Endodermal cell (in vitro differentiated cells): ENCODE measurements around the gene PAFAH1B1. TPM values are rescaled to one million over a fixed set of nuclear protein-coding genes. Genes with fewer than 3 reads are reported as not detected.
"Not testable (repeated sequence)": the region's sequence is repeated elsewhere in the genome, so short reads cannot be mapped to it uniquely, and the experiment has no call there.

Experiments used
- DNase-seq: peaks from one replicate; pipeline ENCODE4 v3.0.0-alpha.2; 2017
- H3K27ac ChIP-seq: 2 replicates; pipeline ENCODE4 v1.5.1; 2013; ENCODE audit warnings: mild to moderate bottlenecking, low read depth, low read length, moderate library complexity
- H3K27me3 ChIP-seq: 2 replicates; pipeline ENCODE4 v1.6.1; 2013; ENCODE audit warnings: mild to moderate bottlenecking, low read length, moderate library complexity; ENCODE audit not compliant: insufficient read depth, control insufficient read depth, poor library complexity, severe bottlenecking
- H3K36me3 ChIP-seq: 2 replicates; pipeline ENCODE4 v1.7.0; 2013; ENCODE audit warnings: mild to moderate bottlenecking, low read length, moderate library complexity; ENCODE audit not compliant: control insufficient read depth, insufficient read depth
- H3K4me1 ChIP-seq: one replicate; pipeline ENCODE4 v1.7.0; 2013; ENCODE audit warnings: low read length; ENCODE audit not compliant: control insufficient read depth, insufficient read depth
- H3K4me3 ChIP-seq: 2 replicates; pipeline ENCODE4 v1.5.1; 2013; ENCODE audit warnings: mild to moderate bottlenecking, low read length, moderate library complexity
- H3K9ac ChIP-seq: 2 replicates; pipeline ENCODE4 v1.6.1; 2013; ENCODE audit warnings: mild to moderate bottlenecking, low read length, moderate library complexity; ENCODE audit not compliant: poor library complexity, severe bottlenecking; ENCODE audit errors: extremely low read depth
- H3K9me3 ChIP-seq: 2 replicates; pipeline ENCODE4 v1.6.1; 2013; ENCODE audit warnings: mild to moderate bottlenecking, low read length, moderate library complexity; ENCODE audit not compliant: control insufficient read depth
- H3K27ac Mint-ChIP-seq: 2 replicates; pipeline ENCODE4 v1.8.0; 2020; ENCODE audit warnings: mixed read lengths
- H3K27me3 Mint-ChIP-seq: 2 replicates; pipeline ENCODE4 v1.8.0; 2021; ENCODE audit warnings: mild to moderate bottlenecking, mixed read lengths; ENCODE audit not compliant: insufficient read depth
- H3K36me3 Mint-ChIP-seq: 2 replicates; pipeline ENCODE4 v1.8.0; 2020; ENCODE audit warnings: low read depth, mixed read lengths
- H3K4me1 Mint-ChIP-seq: 2 replicates; pipeline ENCODE4 v1.8.0; 2020; ENCODE audit warnings: mixed read lengths
- H3K4me3 Mint-ChIP-seq: 2 replicates; pipeline ENCODE4 v1.8.0; 2020; ENCODE audit warnings: mild to moderate bottlenecking, moderate library complexity, mixed read lengths
- H3K9me3 Mint-ChIP-seq: 2 replicates; pipeline ENCODE4 v1.8.0; 2020; ENCODE audit warnings: mild to moderate bottlenecking, mixed read lengths
- WGBS, 2 experiments: methylation state at CpG; one replicate each; pipeline versions ENCODE4 v1.1.5 to v1.1.7; 2013; ENCODE audit warnings: missing lambda C conversion rate in 2 of 2, mixed read lengths in 1 of 2; ENCODE audit not compliant: insufficient coverage in 1 of 2, insufficient read length in 1 of 2; 5-methylcytosine and 5-hydroxymethylcytosine counted together
- total RNA-seq, 2 donors: library from RNA; stranded (reverse); fragmentation: NEBNext Ultra II Directional in 1 of 2; extraction: Animal tissue kit (Norgen Biotek cat#: 25700) in 1 of 2; gene quantifications; 2 replicates in 1 of 2; 3 replicates in 1 of 2; pipeline ENCODE4 v1.2.1, GENCODE V29; 2021
- TF ChIP-seq, protein P1 (sequence below): fragments of 200-600 bp; sonication (generic); conservative IDR thresholded peaks from 2 replicates; pipeline ENCODE4 v1.5.0; 2021; ENCODE audit warnings: antibody characterized with exemption, mild to moderate bottlenecking

The PAFAH1B1 gene
- total RNA-seq, 2 donors from 2014 or later: 157 to 200 TPM

DNA sequence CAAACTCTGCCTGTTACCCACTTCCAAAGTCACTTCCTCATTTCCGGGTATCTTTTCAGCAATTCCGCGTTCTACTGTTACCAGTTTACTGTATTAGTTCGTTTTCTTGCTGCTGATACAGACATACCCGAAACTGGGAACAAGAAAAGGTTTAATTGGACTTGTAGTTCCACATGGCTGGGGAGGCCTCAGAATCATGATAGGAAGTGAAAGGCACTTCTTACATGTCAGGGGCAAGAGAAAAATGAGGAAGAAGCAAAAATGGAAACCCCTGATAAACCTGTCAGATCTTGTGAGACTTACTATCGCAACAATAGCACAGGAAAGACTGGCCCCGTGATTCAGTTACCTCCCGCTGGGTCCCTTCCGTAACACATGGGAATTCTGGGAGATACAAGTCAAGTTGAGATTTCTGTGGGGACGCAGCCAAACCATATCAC, 30.9 kb downstream of the PAFAH1B1 start:
- Mint-ChIP-seq H3K36me3 (peaks cover 42% of the 10 kb centered on the region), H3K27me3 (no peaks in the 10 kb centered on the region), H3K4me3 (no peak overlapping the region), H3K9me3 (peaks cover 36% of the 10 kb centered on the region), H3K4me1 (peaks cover 40% of the 10 kb centered on the region), H3K27ac (peak overlapping the region; percentile 64)
- Histone ChIP-seq H3K27ac (no peak overlapping the region), H3K27me3 (no peaks in the 10 kb centered on the region), H3K9me3 (peaks cover 24% of the 10 kb centered on the region), H3K4me3 (peak overlapping the region; percentile 29), H3K9ac (no peak overlapping the region), H3K36me3 (peaks cover 55% of the 10 kb centered on the region), H3K4me1 (no peaks in the 10 kb centered on the region)
- peak; percentile 70 for DNase-seq
- TF ChIP-seq, protein P1, sequence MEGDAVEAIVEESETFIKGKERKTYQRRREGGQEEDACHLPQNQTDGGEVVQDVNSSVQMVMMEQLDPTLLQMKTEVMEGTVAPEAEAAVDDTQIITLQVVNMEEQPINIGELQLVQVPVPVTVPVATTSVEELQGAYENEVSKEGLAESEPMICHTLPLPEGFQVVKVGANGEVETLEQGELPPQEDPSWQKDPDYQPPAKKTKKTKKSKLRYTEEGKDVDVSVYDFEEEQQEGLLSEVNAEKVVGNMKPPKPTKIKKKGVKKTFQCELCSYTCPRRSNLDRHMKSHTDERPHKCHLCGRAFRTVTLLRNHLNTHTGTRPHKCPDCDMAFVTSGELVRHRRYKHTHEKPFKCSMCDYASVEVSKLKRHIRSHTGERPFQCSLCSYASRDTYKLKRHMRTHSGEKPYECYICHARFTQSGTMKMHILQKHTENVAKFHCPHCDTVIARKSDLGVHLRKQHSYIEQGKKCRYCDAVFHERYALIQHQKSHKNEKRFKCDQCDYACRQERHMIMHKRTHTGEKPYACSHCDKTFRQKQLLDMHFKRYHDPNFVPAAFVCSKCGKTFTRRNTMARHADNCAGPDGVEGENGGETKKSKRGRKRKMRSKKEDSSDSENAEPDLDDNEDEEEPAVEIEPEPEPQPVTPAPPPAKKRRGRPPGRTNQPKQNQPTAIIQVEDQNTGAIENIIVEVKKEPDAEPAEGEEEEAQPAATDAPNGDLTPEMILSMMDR: no peak
- WGBS, 2 experiments: 89 to 90% methylated on average over 10 of the region's 10 CpGs

DNA sequence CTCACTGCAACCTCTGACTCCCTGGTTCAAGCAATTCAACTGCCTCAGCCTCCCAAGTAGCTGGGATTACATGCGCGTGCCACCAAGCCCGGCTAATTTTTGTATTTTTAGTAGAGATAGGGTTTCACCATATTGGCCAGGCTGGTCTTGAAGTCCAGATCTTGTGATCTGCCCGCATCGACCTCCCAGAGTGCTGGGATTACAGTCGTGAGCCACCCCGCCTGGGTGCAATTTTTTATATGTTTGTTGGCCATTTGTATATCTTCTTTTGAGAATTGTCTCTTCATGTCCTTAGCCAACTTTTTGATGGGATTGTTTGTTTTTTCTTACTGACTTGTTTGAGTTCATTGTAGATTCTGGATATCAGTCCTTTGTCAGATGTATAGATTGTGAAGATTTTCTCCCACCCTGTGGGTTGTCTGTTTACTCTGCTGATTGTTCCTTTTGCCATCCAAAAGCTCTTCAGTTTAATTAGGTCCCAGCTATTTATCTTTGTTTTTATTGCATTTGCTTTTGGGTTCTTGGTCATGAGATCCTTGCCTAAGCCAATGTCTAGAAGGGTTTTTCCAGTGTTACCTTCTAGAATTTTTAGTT, 33.3 kb downstream of the PAFAH1B1 start:
- H3K9ac ChIP-seq, H3K27me3 Mint-ChIP-seq, H3K27me3 ChIP-seq, H3K27ac ChIP-seq, H3K4me3 ChIP-seq, DNase-seq, H3K4me1 ChIP-seq, H3K4me3 Mint-ChIP-seq: not testable (repeated sequence)
- peaks cover 13% of the 10 kb centered on the region for H3K9me3 ChIP-seq
- Mint-ChIP-seq H3K4me1 (peaks cover 64% of the 10 kb centered on the region), H3K36me3 (peaks cover 30% of the 10 kb centered on the region), H3K27ac (peak overlapping the region; percentile 49), H3K9me3 (peaks cover 26% of the 10 kb centered on the region)
- peaks cover 35% of the 10 kb centered on the region for H3K36me3 ChIP-seq
- WGBS, 2 experiments: 89 to 96% methylated on average over 3 to 7 of the region's 7 CpGs

DNA sequence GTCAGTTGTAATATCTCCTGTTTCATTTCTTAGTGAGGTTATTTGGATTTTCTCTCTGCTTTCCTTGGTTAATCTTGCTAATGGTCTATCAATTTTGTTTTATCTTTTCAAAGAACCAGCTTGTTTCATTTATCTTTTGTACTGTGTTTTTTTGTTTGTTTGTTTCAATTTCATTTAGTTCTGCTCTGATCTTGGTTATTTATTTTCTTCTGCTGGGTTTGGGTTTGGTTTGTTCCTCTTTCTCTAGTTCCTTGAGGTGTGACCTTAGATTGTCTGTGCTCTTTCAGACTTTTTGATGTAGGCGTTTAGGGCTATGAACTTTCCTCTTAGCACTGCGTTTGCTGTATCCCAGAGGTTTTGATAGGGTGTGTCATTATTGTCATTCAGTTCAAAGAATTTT, 35.5 kb downstream of the PAFAH1B1 start:
- peaks cover 20% of the 10 kb centered on the region for H3K36me3 ChIP-seq
- H3K27me3 ChIP-seq, H3K36me3 Mint-ChIP-seq, H3K27ac Mint-ChIP-seq, H3K9ac ChIP-seq, H3K27ac ChIP-seq, H3K9me3 ChIP-seq, H3K27me3 Mint-ChIP-seq, H3K4me1 ChIP-seq, DNase-seq, H3K9me3 Mint-ChIP-seq: not testable (repeated sequence)
- 100% methylated on average over 2 of the region's 2 CpGs; no CpG with 5 or more reads in 1 of the 2 experiments for WGBS, 2 experiments
- peak overlapping the region; percentile 20 for H3K4me3 Mint-ChIP-seq
- H3K4me3 ChIP-seq: peak overlapping the region; percentile 61
- peaks cover 62% of the 10 kb centered on the region for H3K4me1 Mint-ChIP-seq

DNA sequence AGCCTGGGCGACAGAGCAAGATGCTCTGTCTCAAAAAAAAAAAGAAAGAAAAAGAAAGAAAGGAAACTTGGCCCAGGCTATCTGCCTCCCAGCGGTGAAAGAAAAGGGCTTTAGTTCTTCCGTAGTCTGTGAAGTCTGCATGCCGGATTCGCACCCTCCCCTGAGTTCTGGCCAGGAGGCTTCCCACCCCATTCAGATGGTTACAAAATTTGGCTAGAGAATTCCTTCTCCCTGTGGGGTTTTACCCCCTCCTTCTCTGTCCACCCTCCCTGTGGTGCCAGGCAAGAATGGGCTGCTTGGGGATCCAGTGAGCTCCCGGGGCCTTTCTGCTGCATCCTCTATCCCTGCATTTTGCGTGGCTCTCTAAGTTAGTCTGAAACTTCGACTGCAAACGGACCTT, 37.8 kb downstream of the PAFAH1B1 start:
- H3K36me3 ChIP-seq: peaks cover 19% of the 10 kb centered on the region
- no peak overlapping the region for H3K4me3 ChIP-seq
- TF ChIP-seq, protein P1: peak; percentile 50
- H3K9ac ChIP-seq: peak overlapping the region; percentile 67
- WGBS, 2 experiments: 51 to 68% methylated on average over 6 to 9 of the region's 9 CpGs
- Mint-ChIP-seq H3K4me1 (peaks cover 60% of the 10 kb centered on the region), H3K9me3 (peaks cover 4% of the 10 kb centered on the region), H3K4me3 (peak overlapping the region; percentile 20), H3K27me3 (no peaks in the 10 kb centered on the region), H3K27ac (peak overlapping the region; percentile 86), H3K36me3 (peaks cover 2% of the 10 kb centered on the region)
- H3K4me1 ChIP-seq: peaks cover 9% of the 10 kb centered on the region
- no peak overlapping the region for H3K27ac ChIP-seq
- H3K9me3 ChIP-seq: no peaks in the 10 kb centered on the region
- H3K27me3 ChIP-seq: no peaks in the 10 kb centered on the region
- peak; percentile 87 for DNase-seq
